ENCODE data around the gene PRMT2. TPM values are rescaled to one million over a fixed set of nuclear protein-coding genes. Genes with fewer than 3 reads are reported as not detected.

The PRMT2 gene
- total RNA-seq, 1 experiment from 2014 or later, result 64.5 TPM

- ChIA-PET POLR2A (ENCODE audit: unreplicated experiment) (no interaction called here), CTCF (no interaction called here)
- Histone ChIP-seq H3K4me1 (replicated peaks; ENCODE audit: insufficient read depth) (no peaks in the 10 kb centered on the region), H3K9me2 (ENCODE audit: insufficient read depth) (no peaks in the 10 kb centered on the region), H3F3A (ENCODE audit: insufficient read depth, low read depth) (no peaks in the 10 kb centered on the region), H3K27ac (no peak overlapping the region), H3K4me3 (no peak overlapping the region), H4K20me1 (ENCODE audit: insufficient read depth) (no peaks in the 10 kb centered on the region), H3K79me2 (ENCODE audit: low read depth) (no peaks in the 10 kb centered on the region), H3K27me3 (ENCODE audit: insufficient read depth, low read depth) (no peaks in the 10 kb centered on the region), H3K36me3 (ENCODE audit: low read depth) (no peaks in the 10 kb centered on the region), H3K9me3 (ENCODE audit: insufficient read depth, low read depth) (no peaks in the 10 kb centered on the region; the same call in 1 of the 2 replicates), H2AFZ (no peak overlapping the region), H3K4me2 (no peak overlapping the region)
- BruUV-seq (replicated peaks), result no TSS peak
- intact Hi-C loops (cut with micrococcal nuclease; ENCODE audit: unreplicated experiment), result no loop called here
- no peak for DNase-seq
- no peak for TF ChIP-seq EZH2 (IDR thresholded peaks at IDR 0.05; ENCODE audit: low read depth)
- TF ChIP-seq CTCF (conservative IDR thresholded peaks at IDR 0.05), result no peak
Observed at GRCh38 chr21:46626536-46626935, 8.9 kb upstream of the PRMT2 start.

GRCh38 chr21:46626975-46627501 is 8.4 kb upstream of the PRMT2 start:
- no peaks in the 10 kb centered on the region for H3K36me3 ChIP-seq (ENCODE audit: low read depth)
- ChIA-PET CTCF (no interaction called here), POLR2A (ENCODE audit: unreplicated experiment) (no interaction called here)
- no TSS peak for BruUV-seq (replicated peaks)
- no peak overlapping the region for H3K4me3 ChIP-seq
- H3K9me2 ChIP-seq (ENCODE audit: insufficient read depth), result no peaks in the 10 kb centered on the region
- H4K20me1 ChIP-seq (ENCODE audit: insufficient read depth), result no peaks in the 10 kb centered on the region
- H3K4me2 ChIP-seq, result no peak overlapping the region
- H3K27me3 ChIP-seq (ENCODE audit: insufficient read depth, low read depth), result no peaks in the 10 kb centered on the region
- H3K4me1 ChIP-seq (replicated peaks; ENCODE audit: insufficient read depth), result no peaks in the 10 kb centered on the region
- H3K79me2 ChIP-seq (ENCODE audit: low read depth), result no peaks in the 10 kb centered on the region
- no peaks in the 10 kb centered on the region; the same call in 1 of the 2 replicates for H3K9me3 ChIP-seq (ENCODE audit: insufficient read depth, low read depth)
- intact Hi-C loops (cut with micrococcal nuclease; ENCODE audit: unreplicated experiment), result no loop called here
- no peak overlapping the region for H2AFZ ChIP-seq
- H3F3A ChIP-seq (ENCODE audit: insufficient read depth, low read depth), result no peaks in the 10 kb centered on the region
- H3K27ac ChIP-seq, result no peak overlapping the region
- TF ChIP-seq EZH2 (IDR thresholded peaks at IDR 0.05; ENCODE audit: low read depth), result no peak
- TF ChIP-seq CTCF (conservative IDR thresholded peaks at IDR 0.05), result no peak
- DNase-seq, result no peak

GRCh38 chr21:46627726-46628125 is 7.7 kb upstream of the PRMT2 start:
- POLR2A ChIA-PET (ENCODE audit: unreplicated experiment), result no interaction called here
- no peak for DNase-seq
- TF ChIP-seq CTCF (conservative IDR thresholded peaks at IDR 0.05) (no peak), EZH2 (IDR thresholded peaks at IDR 0.05; ENCODE audit: low read depth) (no peak)
- BruUV-seq (replicated peaks), result no TSS peak
- Histone ChIP-seq H3K27ac (no peak overlapping the region), H3K4me2 (no peak overlapping the region), H3K27me3 (ENCODE audit: insufficient read depth, low read depth) (no peaks in the 10 kb centered on the region), H3K36me3 (ENCODE audit: low read depth) (no peaks in the 10 kb centered on the region), H3K4me3 (no peak overlapping the region), H3K9me2 (ENCODE audit: insufficient read depth) (no peaks in the 10 kb centered on the region), H3K79me2 (ENCODE audit: low read depth) (no peaks in the 10 kb centered on the region), H4K20me1 (ENCODE audit: insufficient read depth) (no peaks in the 10 kb centered on the region), H3K4me1 (replicated peaks; ENCODE audit: insufficient read depth) (no peaks in the 10 kb centered on the region), H2AFZ (no peak overlapping the region), H3F3A (ENCODE audit: insufficient read depth, low read depth) (no peaks in the 10 kb centered on the region), H3K9me3 (ENCODE audit: insufficient read depth, low read depth) (no peaks in the 10 kb centered on the region; the same call in 1 of the 2 replicates)
- CTCF ChIA-PET, result no interaction called here
- intact Hi-C loops (cut with micrococcal nuclease; ENCODE audit: unreplicated experiment), result no loop called here
